GM12892 (cell line): ENCODE results near the gene TULP1.

Experiments used
- POLR2A ChIP-seq: IDR thresholded peaks from 2 replicates; pipeline ENCODE4 v1.6.1; 2011; ENCODE audit warnings: low read depth, low read length, control low read depth
- POLR2AphosphoS5 ChIP-seq: IDR thresholded peaks from 2 replicates; pipeline ENCODE4 v1.6.1; 2011; ENCODE audit warnings: low read depth, low read length, control low read depth
- TAF1 ChIP-seq: IDR thresholded peaks from 2 replicates; pipeline ENCODE4 v1.6.1; 2011; ENCODE audit warnings: low read depth, mild to moderate bottlenecking, control low read depth, low read length, borderline replicate concordance

DNA sequence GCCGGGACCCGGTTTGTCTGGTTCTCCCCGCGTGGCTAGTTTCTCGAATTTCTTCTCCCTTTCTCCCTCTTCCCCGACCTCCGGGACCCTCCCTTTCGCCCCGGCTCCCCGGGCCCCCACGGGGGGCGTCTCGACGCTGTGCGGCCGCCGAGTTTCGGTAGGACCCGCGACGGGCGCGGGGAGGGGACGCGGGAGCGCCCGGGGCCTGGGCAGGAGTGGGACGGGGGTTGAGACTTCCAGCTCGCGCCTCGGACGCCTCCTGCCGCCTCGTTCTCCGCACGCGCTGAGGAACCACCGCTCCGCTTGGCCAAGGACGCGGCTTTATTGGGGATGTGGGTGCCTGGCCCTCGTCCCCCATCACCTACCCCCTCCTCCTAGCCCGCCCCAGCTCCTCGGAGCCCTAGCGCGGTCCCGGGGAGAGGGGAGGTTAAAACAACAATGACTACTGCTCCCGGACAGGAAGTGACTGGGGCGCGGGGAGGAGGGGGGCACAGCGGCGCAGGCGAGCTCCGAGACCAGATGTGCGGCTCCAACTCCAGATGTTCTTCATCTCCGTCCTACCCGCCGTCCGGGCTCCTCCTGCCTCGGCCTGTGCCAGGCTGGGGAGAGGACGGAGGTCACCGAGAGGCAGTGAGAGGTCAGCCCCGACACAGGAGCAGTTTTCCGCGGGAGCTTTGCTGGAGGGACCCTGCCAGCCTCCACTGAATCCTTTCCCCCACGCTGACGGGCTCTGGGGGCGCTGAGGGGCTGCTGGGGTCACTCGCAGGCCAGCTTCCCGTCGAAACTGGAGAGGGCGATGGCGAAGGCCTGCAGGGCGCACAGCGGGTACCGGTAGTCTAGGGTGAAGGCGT lies 14.9 kb downstream of the TULP1 start:
- TF ChIP-seq POLR2A (no peak), POLR2AphosphoS5 (no peak), TAF1 (no peak)
